Activated CD8-positive, alpha-beta memory T cell treated with anti-CD3 and anti-CD28 coated beads, Interleukin-2, amount 50 U/mL, for 1 hour (primary cell): ENCODE data around the gene MRPL54.
"Not testable (repeated sequence)": the region's sequence is repeated elsewhere in the genome, so short reads cannot be mapped to it uniquely, and the experiment has no call there.

Experiments used
- DNase-seq: peaks from one replicate; pipeline ENCODE4 v3.0.0-alpha.2; 2020; ENCODE audit errors: extremely low read depth

The MRPL54 gene

GRCh38 chr19:3740431-3740830 lies 22.1 kb upstream of the MRPL54 start:
- no peak for DNase-seq

- no peak for DNase-seq
Observed at GRCh38 chr19:3743486-3743885, 19.0 kb upstream of the MRPL54 start.

- no peak for DNase-seq
Observed at GRCh38 chr19:3745363-3746045, 17.0 kb upstream of the MRPL54 start.

GRCh38 chr19:3746371-3747056 lies 16.0 kb upstream of the MRPL54 start:
- DNase-seq = no peak

GRCh38 chr19:3748965-3749364 lies 13.5 kb upstream of the MRPL54 start:
- DNase-seq = no peak

GRCh38 chr19:3750211-3750610 lies 12.3 kb upstream of the MRPL54 start:
- no peak for DNase-seq

- no peak for DNase-seq
Observed at GRCh38 chr19:3751236-3751635, 11.2 kb upstream of the MRPL54 start.

GRCh38 chr19:3752492-3752891 lies 10.0 kb upstream of the MRPL54 start:
- DNase-seq = no peak

- no peak for DNase-seq
Observed at GRCh38 chr19:3753631-3754410, 8.7 kb upstream of the MRPL54 start.

GRCh38 chr19:3757705-3758104 lies 4.8 kb upstream of the MRPL54 start:
- DNase-seq = not testable (repeated sequence)

- DNase-seq = not testable (repeated sequence)
Observed at GRCh38 chr19:3758297-3758696, 4.2 kb upstream of the MRPL54 start.

- DNase-seq = no peak
Observed at GRCh38 chr19:3759482-3760254, 2.8 kb upstream of the MRPL54 start.

GRCh38 chr19:3760871-3761361 lies 1.6 kb upstream of the MRPL54 start:
- no peak for DNase-seq

- DNase-seq = peak; percentile 77
Observed at GRCh38 chr19:3761382-3762129, 926 bp upstream of the MRPL54 start, which contains the start of gene APBA3. APBA3 (minus strand) TSS chr19:3761692; CDS start chr19:3760264, 1,428 bp downstream.

GRCh38 chr19:3762130-3762473 lies 380 bp upstream of the MRPL54 start:
- DNase-seq = no peak

- no peak for DNase-seq
Observed at GRCh38 chr19:3765121-3765520, 2.6 kb downstream of the MRPL54 start.

- DNase-seq = not testable (repeated sequence)
Observed at GRCh38 chr19:3765757-3766156, 3.3 kb downstream of the MRPL54 start.

- DNase-seq = no peak
Observed at GRCh38 chr19:3766520-3766919, 4.0 kb downstream of the MRPL54 start.

- no peak for DNase-seq
Observed at GRCh38 chr19:3767050-3767449, 4.6 kb downstream of the MRPL54 start.

- no peak for DNase-seq
Observed at GRCh38 chr19:3768015-3768747, 5.7 kb downstream of the MRPL54 start.
